NCI-H2196 treated with DMSO at 0.1 percent for 48 hours (cell line): Measurements from ENCODE around the gene SLC4A3.

ENCODE experiments used
- DNase-seq: peaks from one replicate; lab custom pipeline; 2025; ENCODE audit not compliant: unreplicated experiment; lab: John Stamatoyannopoulos, UW

SLC4A3 gene

GRCh38 chr2:219627103-219628100 is at the start of gene SLC4A3:
Gene SLC4A3, plus strand, starts transcription at chr2:219627630. Its CDS starts 363 bp downstream, at chr2:219627993.
- no peak for DNase-seq

GRCh38 chr2:219578811-219579613 is 48.4 kb upstream of the SLC4A3 start:
- DNase-seq = no peak

GRCh38 chr2:219581346-219581745 is 46.1 kb upstream of the SLC4A3 start:
- DNase-seq = no peak

GRCh38 chr2:219591091-219591490 is 36.3 kb upstream of the SLC4A3 start:
- DNase-seq = no peak

- no peak for DNase-seq
These were observed 34.7 kb upstream of the SLC4A3 start for GRCh38 chr2:219592736-219593135.

- DNase-seq = no peak
These were observed 34.3 kb upstream of the SLC4A3 start for GRCh38 chr2:219593154-219593553.

GRCh38 chr2:219595256-219595655 is 32.2 kb upstream of the SLC4A3 start:
- DNase-seq = no peak

- DNase-seq = no peak
These were observed 30.4 kb upstream of the SLC4A3 start for GRCh38 chr2:219596954-219597551.

- DNase-seq = peak; percentile 97
These were observed 29.7 kb upstream of the SLC4A3 start, which contains the start of gene STK11IP for GRCh38 chr2:219597552-219598307. Gene STK11IP, plus strand, starts transcription at chr2:219597857. Its CDS starts 263 bp downstream, at chr2:219598120.

GRCh38 chr2:219598308-219599078 is 28.9 kb upstream of the SLC4A3 start:
- DNase-seq = no peak

GRCh38 chr2:219603771-219604170 is 23.7 kb upstream of the SLC4A3 start:
- DNase-seq = no peak

GRCh38 chr2:219605607-219605954 is 21.8 kb upstream of the SLC4A3 start:
- DNase-seq = no peak

- no peak for DNase-seq
These were observed 19.5 kb upstream of the SLC4A3 start for GRCh38 chr2:219607931-219608330.

GRCh38 chr2:219608399-219608964 is 18.9 kb upstream of the SLC4A3 start:
- DNase-seq = no peak

- no peak for DNase-seq
These were observed 18.2 kb upstream of the SLC4A3 start for GRCh38 chr2:219609149-219609750.

- no peak for DNase-seq
These were observed 16.1 kb upstream of the SLC4A3 start for GRCh38 chr2:219611306-219611705.

- no peak for DNase-seq
These were observed 15.4 kb upstream of the SLC4A3 start for GRCh38 chr2:219611866-219612576.

- no peak for DNase-seq
These were observed 14.7 kb upstream of the SLC4A3 start for GRCh38 chr2:219612577-219613286.
